HG02943 (cell line): ENCODE results near the gene TSEN54.

ENCODE experiments used
- ATAC-seq: cut with Tn5 transposase; IDR thresholded peaks from one replicate; pipeline ENCODE4 v1.9.1; 2021; ENCODE audit warnings: mild to moderate bottlenecking, low read depth, moderate library complexity; ENCODE audit not compliant: unreplicated experiment

TSEN54 gene

GRCh38 chr17:75502721-75503329 lies 13.5 kb upstream of the TSEN54 start:
- no peak for ATAC-seq

DNA sequence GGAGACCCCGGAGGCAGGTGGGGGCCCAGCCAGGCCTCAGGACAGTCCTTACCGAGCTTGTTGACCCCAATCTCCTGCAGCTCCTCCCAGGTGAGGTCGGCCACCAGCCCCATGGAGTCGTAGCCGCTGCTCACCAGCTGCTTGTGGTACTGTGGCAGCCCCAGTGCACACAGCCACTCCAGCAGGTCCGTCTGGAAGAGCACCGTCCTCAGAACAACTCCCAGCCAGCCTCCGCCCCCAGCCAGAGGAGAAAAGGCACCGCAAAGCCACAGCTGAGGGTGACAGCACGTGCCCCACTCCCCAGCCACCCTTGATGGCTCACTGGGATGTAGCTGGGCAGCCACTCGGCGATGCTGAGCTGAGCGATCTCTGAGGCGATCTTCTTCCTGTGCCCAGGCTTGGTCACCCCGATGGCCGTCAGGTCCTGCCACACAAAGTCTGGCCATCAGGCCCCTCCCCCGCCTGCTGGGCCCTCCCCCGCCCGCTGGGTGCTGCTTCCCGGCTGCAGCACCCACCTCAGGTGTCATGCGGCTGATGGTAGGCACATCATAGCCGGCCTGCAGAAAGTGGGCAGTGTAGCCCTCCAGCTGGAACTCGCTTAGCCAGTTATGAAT lies 12.9 kb upstream of the TSEN54 start:
- ATAC-seq: no peak

GRCh38 chr17:75503976-75504346 lies 12.4 kb upstream of the TSEN54 start:
- no peak for ATAC-seq

DNA sequence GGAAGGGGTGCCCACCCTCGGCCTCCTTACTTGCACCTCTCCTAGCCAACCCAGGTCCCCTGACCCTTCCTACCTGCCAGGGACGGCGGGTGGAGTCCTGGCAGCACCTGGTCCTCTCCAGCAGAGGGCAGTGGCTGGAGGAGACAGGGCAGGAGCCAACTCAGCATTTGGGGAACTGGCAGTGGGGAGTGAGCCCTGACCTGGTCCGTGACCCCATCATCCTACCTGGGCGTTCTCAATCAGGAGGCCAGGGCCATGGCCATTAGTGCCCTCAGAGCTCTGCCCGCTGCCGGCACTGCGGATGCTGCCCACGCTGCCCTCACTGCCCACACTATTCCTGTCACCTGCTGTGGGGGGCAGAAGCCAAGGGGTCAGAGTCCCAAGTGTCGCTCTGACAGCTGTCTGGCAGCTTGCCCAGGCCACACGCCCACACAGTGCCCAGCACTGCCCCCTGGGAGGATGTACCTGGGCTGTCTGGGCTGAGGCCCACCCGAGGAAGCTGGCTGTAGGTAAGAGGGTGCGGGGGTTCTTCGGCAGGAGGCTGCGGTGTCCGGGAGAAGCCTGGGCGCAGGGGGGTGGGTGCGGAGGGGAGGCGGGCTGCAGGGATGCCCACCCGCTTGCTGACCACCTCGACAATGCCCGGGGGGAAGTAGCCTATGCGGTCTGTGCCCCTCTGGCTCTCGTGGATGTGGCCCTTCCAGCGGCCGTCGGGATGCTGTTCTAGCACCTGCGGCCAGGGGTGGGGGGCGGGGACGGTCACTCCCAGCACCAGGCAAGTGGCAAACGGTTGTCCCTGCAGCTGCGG lies 11.8 kb upstream of the TSEN54 start:
- no peak for ATAC-seq

DNA sequence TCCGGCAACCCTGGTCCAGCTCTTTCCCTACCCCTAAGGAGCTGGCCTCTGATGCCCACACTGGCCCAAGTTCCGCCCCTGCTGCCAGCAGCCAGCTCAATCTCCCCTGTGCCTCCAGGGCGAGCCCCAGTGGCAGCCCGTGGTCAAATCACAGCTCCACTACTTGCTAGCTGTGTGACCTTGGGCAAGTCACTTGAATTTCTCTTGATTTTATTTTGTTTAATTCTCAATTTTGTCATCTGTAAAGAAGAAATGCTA lies 11.2 kb upstream of the TSEN54 start:
- no peak for ATAC-seq

GRCh38 chr17:75505640-75506039 lies 10.7 kb upstream of the TSEN54 start:
- ATAC-seq: no peak

DNA sequence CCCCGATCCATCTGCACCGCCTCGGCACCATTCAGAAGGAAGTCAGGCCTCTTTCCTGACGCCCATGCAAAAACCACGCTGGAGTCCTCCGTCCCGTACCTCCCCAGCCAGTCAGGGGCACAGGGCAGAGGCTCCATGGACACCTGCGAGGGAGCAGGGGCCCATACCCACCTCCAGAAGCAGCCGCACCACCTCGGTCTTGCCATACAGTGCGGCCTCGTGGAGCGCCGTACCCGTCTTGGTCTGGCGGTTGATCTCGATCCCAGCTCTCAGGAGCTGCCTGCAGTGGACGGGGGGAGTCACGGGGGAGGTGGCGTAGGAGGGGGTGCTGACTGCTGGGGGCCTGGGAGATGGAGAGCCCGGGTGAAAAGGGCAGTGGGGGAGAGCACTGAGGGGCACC lies 10.2 kb upstream of the TSEN54 start:
- no peak for ATAC-seq

DNA sequence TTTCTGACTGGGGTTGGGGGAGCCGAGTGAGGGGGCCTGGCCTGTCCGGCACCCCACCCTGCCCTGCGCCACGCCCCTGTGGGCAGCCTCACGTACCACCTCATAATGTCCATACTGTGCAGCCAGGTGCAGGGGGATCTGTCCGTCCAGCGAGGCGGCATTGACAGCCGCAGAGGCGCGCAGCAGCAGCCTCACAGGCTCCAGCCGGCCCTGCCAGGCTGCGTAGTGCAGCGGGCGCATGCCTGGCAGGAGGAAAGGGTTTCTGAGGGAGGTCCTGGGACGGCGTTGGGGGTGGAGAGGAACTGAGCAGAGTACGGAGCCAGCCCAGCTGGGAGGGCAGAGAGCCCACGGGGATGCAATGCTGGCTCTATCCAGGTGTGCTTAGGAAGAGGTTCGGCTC lies 9.4 kb upstream of the TSEN54 start:
- no peak for ATAC-seq

DNA sequence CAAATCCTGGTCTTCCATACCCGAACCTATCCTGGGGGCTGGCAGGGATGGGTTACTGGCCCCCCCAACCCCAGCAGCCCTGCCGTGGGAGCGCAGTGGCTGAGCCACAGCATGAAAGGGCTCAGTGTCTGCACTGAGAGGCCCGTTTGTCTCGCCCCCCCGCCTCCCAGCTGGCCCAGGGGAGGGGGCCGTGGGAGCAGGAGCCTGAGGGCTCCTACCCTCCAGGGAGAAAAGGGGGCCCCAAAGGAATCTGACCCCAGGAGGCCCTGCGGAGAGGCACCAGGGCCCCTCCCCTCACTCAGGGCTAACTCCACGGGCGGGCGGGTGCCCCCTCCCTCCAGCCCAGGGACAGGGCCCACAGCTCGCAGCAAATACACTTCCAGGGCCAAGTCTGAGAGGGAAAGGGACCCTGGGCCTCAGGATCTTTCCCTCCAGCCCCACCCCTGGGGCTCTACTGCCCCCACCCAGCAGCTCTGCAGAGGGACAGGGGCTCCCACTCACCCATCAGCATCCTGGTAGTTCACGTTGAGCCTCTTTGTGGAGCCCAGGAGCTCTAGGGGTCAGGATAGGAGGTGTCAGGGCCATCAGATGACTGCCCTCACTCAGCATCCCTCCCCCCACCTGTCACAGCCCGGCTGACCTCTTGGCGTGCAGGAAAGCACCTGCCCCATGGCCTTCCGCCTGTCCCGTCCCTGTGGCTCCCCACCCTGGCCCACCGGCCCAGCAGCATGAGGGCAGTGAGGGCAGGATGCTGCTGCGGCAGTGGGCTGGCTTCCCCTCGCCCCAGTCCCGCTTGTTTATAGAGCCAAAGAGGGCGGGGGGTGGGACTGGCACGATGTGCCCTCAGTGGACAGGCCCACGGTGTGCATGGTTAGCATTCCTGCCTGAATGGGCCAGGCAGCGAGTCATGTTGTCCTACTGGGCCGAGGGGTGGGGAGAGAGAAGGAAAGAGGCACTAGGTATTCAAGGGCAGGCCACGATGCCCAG lies 8.3 kb upstream of the TSEN54 start:
- no peak for ATAC-seq

DNA sequence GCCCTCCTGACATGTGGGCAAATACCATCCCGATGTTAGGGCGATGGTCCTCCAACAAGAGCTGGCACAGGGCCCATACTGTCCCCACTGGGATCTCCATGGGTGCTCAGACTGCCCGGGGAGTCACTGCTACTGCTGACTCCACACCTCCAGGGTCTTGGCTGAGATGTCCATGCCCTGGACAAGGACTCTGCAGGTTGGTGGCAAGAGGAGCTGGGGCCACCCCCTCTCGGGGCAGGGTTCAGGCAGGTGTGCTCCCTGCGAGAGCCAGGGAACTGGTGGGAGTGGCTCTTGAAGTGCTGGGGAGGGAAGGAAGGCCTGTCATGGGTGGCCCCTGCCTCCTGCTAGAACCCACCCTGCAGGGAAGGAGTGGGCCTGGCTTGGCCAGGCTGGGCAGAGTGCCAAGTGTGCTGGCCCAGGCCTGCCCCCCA lies 7.4 kb upstream of the TSEN54 start:
- no peak for ATAC-seq

DNA sequence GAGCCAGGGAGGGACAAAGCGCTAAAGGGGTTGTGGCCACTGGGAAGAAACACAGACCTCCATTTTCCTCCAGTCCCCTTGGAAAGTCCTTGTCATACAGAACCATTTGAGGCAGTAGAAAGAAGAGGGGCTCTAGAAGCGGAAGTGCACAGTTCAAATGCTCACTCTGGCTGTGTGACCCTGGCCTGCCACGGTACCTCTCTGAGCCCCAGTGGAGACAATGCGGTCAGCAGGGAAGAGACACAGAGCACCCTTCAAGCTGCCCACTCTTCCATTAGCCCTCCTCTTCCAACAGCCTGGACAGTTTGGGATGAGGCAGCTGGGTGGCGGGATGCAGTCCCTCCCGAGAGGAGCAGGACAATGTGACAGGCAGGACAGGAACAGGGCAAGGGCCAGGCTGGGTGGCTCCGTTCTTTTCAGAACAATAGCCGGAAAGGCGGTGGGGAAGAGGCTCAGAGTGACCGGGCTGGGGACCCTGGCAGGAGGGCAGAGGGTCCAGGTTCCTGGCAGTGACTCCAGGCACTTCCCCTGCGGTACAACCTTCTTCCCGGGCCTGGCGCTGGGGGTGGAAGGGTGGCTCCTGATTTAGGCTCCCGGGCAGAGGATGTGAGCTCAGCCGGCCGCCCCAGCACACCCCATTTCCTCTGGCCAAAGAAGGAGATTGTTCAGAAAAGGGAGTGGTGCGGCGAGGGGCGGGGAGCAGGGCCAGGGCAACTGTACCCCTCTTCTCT lies 6.6 kb upstream of the TSEN54 start:
- ATAC-seq: no peak

DNA sequence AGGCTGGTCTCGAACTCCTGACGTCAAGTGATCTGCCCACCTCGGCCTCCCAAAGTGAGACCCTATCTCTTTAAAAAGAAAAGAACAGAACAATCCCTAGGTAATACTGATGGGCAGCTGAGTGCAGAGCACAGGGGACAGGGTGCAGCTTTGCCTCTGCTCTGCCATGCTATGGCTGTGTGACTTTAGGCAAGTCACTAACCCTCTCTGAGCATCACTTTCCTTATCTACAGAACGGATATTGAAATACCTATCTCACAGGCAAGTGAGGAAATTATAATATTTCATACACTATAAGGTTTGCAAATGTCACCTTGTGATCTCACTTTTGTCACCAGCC lies 5.1 kb upstream of the TSEN54 start:
- no peak for ATAC-seq

DNA sequence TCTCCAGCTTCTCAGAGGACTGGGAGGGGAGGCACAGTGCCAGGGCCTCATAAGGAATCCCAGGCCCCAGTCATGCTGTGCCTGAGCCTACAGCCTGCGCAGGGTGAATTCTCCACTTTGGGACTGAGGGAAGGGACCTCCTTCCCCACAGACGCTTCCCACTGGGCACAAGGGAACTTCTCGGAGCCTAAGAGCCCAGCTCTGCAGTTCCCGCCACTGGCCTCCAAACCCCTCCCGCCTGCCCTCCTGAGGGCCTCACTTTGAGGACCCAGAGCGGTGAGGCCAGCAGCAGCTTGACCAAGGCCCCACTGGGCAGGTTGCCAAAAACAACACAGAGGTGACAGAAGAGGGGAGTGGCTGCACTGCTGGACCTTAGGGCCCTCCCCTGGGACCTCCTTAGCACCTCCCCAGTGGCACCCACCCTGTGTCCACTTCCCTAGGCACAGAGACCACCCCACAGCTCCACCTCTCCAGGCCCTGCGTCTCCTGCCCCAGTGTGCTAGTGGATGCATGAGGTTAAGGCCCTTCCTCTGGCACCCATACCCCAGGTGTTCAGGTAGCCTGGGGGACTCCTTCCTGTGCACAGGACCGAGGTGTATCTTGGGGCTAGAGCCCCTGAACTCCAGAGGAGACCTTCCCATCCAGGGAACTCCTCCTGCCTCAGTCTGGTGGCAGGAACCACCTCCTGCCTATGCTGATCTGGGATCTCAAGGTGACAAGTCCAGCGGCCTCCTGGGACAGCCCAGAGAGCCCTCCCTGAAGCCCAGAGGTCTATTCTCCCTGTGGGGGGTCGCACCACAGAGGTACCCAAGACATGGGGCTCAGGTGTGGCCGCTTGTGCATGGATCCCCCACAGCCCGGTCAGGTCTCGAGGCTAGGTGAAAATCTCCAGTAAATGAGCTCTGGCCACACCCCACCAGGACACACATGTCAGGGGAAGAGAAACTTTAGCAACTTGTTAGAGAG lies 4.4 kb upstream of the TSEN54 start:
- ATAC-seq: no peak

- ATAC-seq: no peak
Observed at GRCh38 chr17:75512926-75513640, 3.2 kb upstream of the TSEN54 start.

- ATAC-seq: no peak
Observed at GRCh38 chr17:75513641-75514000, 2.7 kb upstream of the TSEN54 start.

GRCh38 chr17:75514299-75514918 lies 1.9 kb upstream of the TSEN54 start:
- no peak for ATAC-seq

GRCh38 chr17:75514919-75515495 lies 1.3 kb upstream of the TSEN54 start:
- no peak for ATAC-seq
